NCI-H748 (cell line): ENCODE results near the gene DNMT1.
A peak's percentile ranks its signal among the peaks of the same experiment; 100 is the strongest.

ENCODE experiments used
- DNase-seq: peaks from one replicate; lab custom pipeline; 2025; ENCODE audit not compliant: unreplicated experiment; lab: John Stamatoyannopoulos, UW

The DNMT1 gene

GRCh38 chr19:10115392-10116084 is 79.2 kb downstream of the DNMT1 start:
- DNase-seq = no peak

DNA sequence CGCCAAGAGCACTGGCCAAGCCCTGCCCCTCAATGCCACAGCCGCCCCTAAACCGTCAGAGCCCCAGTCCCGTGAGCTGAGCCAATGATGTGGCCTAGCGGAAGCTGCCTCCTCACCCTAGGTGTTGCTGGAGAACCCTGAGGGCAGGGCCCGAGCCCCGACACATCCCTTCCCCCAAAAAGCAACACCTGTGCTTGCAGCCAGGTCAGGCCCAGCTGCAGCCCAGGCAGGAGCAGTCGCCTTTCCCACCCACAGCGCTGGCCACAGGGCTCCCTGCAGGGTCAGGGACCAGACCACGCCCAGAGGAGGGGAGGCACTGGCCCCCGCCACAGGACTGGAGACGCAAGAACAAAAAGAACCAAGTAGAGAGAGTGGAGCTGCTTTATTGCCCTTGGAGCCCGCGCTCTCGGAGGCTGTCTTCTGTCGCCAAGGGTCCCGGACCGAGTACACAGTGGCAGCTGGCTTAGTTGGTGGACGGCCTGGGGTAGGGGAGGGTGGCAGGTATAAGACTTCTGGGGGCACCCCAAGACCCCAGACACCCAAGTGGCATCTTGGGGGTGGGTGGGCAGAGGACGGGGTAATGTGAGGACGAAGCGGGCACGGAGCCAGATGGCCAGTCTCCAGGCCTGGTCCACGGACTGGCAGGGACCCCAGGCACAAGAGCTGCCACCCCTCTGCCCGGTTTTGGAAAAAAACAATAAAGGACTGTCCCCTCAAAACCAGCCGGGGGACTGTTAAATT is 79.9 kb downstream of the DNMT1 start:
- DNase-seq = no peak

GRCh38 chr19:10113964-10114650 is 80.6 kb downstream of the DNMT1 start:
- DNase-seq = peak; percentile 21

DNA sequence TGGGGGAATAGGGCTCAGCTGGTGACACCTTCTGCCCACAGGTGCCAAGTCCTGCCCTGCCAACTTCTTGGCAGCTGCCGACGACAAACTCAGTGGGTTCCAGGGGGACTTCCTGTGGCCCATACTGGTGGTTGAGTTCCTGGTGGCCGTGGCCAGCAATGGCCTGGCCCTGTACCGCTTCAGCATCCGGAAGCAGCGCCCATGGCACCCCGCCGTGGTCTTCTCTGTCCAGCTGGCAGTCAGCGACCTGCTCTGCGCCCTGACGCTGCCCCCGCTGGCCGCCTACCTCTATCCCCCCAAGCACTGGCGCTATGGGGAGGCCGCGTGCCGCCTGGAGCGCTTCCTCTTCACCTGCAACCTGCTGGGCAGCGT is 81.2 kb downstream of the DNMT1 start:
- DNase-seq = no peak

GRCh38 chr19:10112895-10113591 is 81.7 kb downstream of the DNMT1 start:
- peak; percentile 32 for DNase-seq

GRCh38 chr19:10112037-10112761 is 82.6 kb downstream of the DNMT1 start:
- DNase-seq = no peak

GRCh38 chr19:10111405-10111811 is 83.3 kb downstream of the DNMT1 start, which contains the start of gene P2RY11:
Gene P2RY11 (plus strand): TSS chr19:10111693. CDS start chr19:10111722, 29 bp downstream.
- no peak for DNase-seq

DNA sequence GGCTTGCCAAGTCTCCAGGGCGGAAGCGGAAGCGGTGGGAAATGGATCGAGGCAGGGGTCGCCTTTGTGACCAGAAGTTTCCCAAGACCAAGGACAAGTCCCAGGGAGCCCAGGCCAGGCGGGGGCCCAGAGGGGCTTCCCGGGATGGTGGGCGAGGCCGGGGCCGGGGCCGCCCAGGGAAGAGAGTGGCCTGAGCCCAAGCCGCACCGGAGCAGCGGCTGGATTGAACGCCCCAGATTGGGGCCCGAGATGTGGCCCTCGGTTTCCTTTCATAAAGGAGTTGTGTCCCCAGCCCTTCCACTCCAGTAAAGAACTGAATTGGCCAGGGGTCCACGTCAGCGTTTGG is 83.8 kb downstream of the DNMT1 start:
- no peak for DNase-seq

DNA sequence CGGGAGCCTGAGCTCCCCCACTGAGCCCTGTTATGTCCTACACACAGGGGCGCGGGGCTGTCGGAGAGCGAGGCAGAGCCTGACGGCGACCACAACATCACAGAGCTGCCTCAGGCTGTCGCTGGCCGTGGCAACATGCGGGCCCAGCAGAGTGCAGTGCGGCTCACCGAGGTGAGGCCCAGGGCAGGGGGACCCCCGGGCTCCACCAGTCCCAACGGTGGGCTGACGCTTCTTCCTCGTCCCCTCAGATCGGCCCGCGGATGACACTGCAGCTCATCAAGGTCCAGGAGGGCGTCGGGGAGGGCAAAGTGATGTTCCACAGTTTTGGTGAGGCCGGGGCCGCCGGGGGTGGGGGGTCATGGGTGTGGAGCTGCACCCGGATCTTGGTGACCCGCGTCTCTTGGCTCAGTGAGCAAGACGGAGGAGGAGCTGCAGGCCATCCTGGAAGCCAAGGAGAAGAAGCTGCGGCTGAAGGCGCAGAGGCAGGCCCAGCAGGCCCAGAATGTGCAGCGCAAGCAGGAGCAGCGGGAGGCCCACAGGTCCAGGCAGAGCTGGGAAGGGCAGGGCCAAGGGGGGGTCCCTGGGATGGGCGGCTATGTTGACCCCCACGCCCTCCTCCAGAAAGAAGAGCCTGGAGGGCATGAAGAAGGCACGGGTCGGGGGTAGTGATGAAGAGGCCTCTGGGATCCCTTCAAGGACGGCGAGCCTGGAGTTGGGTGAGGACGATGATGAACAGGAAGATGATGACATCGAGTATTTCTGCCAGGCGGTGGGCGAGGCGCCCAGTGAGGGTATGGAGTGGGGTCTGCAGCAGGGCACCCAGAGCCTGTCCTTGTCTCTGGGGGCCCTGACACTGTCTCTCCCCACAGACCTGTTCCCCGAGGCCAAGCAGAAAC is 84.4 kb downstream of the DNMT1 start:
- no peak for DNase-seq

DNA sequence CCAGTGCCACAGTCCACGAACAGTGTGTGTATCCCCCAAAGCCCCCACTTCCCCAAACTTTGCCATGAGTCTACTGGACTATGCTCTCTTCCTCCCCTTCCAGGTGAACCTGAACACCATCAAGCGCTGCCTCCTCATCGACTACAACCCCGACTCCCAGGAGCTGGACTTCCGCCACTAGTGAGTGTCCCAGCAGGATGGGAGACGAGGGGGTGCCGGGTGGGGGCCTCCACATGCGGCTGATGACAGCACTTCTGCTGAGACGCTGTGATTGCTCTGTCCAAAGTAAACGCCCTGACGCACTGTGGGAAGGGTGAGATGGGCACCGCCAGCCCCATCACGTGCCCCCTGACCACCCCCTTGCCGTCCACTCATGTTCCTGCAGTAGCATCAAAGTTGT is 85.2 kb downstream of the DNMT1 start:
- no peak for DNase-seq

GRCh38 chr19:10107817-10108367 is 86.9 kb downstream of the DNMT1 start:
- no peak for DNase-seq

DNA sequence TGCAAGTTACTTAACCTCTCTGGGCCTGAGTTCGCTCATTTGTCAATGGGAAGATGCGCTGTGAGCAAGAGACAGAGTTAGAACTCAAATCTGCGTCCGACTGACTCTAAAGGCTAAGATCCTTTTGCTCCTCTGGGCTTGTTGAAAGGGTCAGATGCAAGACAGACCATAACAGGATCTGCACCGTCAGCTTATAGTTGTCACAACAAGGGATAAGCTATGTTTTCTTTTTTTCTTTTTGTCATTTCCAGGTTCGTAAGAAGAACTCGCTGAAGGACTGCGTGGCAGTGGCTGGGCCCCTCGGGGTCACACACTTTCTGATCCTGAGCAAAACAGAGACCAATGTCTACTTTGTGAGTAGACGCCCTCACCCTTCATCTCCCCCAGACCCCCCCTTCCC is 87.5 kb downstream of the DNMT1 start:
- no peak for DNase-seq

DNA sequence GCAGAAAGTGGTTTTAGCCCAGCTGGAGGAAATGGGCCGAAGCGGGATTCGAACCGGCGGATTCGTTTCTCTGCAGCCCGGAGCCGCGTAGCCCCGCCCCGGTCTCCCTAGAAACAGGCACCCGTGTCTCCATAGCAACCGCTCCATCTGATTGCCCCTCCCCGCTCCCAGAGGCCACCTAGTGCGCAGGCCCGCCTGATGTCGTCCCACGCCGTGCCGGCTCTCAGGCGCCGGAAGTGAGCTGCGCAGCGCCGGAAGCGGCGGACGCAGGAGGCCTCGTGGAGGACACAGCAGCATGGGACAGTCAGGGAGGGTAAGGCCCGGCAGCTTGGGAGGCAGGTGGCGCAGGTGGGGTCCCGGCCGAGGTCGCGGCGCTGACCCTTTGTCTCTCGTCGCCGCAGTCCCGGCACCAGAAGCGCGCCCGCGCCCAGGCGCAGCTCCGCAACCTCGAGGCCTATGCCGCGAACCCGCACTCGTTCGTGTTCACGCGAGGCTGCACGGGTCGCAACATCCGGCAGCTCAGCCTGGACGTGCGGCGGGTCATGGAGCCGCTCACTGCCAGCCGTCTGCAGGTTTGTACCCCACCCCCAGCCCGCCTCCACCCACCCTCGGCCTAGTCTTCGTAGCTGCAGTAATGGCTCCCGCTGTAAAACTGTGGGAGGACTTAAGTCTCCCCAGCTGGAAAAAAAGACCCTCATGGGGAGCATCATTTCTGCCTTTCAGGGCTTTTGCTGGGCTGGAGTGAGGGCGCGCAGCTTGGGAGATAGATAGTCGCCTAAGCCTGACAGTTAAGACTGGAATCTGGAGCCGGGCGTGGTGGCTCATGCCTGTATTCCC is 88.4 kb downstream of the DNMT1 start, which contains the start of gene PPAN:
Gene PPAN (plus strand): TSS at position 263 of the 837 bp plus-strand sequence. CDS start 33 bp downstream, at position 296.
- DNase-seq = peak; percentile 94

DNA sequence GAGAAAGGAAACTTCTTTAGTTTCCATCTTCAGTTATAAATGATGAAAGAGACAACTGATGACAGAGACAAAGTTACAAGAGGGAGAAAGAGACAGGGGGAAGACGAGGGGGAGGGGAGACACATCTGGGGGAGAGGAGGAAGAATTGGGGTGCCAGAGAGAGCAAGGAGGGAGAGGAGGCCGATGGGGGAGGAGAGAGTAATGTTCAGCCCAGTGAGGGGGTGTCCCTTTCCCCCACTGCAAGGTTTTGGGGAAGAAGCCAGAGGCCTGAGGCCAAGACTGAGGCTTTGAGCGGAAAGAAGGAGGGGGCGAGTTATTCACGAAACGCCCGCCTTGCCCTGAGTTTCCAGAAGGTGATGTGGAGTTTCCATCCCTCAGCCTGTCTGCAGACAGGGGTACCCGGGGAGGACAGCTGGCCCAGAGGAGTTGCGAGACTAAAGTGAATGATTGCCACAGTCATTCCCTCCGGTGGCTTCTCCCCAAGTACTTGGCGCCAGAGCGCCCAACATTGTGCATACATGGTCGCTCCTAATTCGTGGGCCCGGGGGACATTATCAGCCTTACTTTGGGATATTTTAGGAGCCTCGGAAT is 89.1 kb downstream of the DNMT1 start:
- DNase-seq = no peak

DNA sequence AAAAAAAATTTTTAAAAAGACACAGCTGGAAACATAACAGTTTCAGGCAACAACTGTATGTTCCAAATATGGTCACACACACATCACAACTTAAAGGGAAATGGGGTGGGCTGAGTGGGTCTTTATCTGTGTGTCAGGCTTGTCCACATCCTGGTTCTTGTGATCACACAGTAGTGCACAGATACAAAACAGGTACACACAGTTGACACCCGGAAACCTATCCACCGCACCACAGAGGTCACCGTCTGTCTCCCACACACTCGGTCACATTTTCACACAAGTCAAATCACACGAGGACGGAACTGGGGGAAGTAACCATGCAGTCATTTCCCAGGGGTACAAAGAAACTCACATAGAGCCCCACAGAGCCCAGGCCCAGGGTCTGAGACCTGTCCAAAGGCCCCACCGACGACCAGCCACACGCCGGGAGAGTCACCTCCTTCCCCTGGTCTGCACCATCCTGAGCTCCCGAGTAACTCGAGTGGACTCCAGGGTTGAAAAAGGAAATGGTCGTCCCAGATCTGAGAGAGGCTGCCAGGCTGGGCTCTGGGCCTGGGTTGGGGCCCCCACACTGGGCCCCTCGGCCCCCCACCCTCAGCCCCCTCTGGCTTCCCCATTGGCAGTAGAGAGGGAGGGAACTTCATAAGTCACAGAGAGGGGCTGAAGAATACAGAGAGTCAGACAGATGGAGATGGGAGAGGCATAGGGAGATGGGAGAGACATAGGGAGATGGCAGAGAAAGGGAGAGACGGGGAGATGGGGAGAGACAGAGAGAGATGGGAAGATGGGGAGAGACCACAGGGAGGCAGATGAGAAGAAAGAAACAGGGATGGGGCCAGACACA is 89.9 kb downstream of the DNMT1 start:
- DNase-seq = no peak

DNA sequence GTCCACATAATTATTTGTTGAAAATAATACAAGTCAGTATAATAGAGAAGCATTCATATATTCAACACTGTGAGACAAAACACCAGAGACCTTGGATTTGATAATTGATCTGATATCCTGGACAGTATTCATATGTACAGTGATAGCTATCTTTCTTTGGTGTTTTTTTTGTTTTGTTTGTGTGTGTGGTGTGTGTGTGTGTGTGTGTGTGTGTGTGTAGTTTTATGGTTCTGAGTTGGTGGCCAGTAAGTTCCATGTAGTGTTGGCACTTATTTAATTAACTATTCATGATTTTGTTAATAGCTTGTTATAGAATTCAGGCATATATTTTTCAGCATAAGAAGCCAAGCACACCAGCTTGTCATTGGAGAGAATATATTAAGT is 90.6 kb downstream of the DNMT1 start:
- DNase-seq = no peak

- DNase-seq = no peak
Observed at GRCh38 chr19:10102787-10103236, 91.9 kb downstream of the DNMT1 start.
